NCI-H2227 treated with DMSO at 0.1 percent for 48 hours (cell line): ENCODE measurements around the gene SMOC1.
A peak's percentile ranks its signal among the peaks of the same experiment; 100 is the strongest.

Experiments
- DNase-seq: peaks from one replicate; lab custom pipeline; 2025; lab: John Stamatoyannopoulos, UW

Gene SMOC1

GRCh38 chr14:70011098-70011497 lies 131.9 kb downstream of the SMOC1 start:
- peak; percentile 81 for DNase-seq

GRCh38 chr14:70011708-70012107 lies 132.5 kb downstream of the SMOC1 start:
- DNase-seq = no peak

GRCh38 chr14:70013271-70013873 lies 134.2 kb downstream of the SMOC1 start:
- no peak for DNase-seq

GRCh38 chr14:70014406-70015095 lies 135.3 kb downstream of the SMOC1 start:
- no peak for DNase-seq

- no peak for DNase-seq
These were observed 139.0 kb downstream of the SMOC1 start for GRCh38 chr14:70018230-70018629.

- no peak for DNase-seq
These were observed 139.5 kb downstream of the SMOC1 start for GRCh38 chr14:70018713-70019211.

- no peak for DNase-seq
These were observed 140.5 kb downstream of the SMOC1 start for GRCh38 chr14:70019695-70020094.

- DNase-seq = no peak
These were observed 141.3 kb downstream of the SMOC1 start for GRCh38 chr14:70020352-70021170.

- no peak for DNase-seq
These were observed 142.5 kb downstream of the SMOC1 start for GRCh38 chr14:70021548-70022220.

- DNase-seq = no peak
These were observed 143.7 kb downstream of the SMOC1 start for GRCh38 chr14:70022771-70023445.

- no peak for DNase-seq
These were observed 144.7 kb downstream of the SMOC1 start for GRCh38 chr14:70023871-70024270.

GRCh38 chr14:70027785-70028428 lies 148.7 kb downstream of the SMOC1 start:
- DNase-seq = peak; percentile 64

GRCh38 chr14:70029296-70030132 lies 150.3 kb downstream of the SMOC1 start:
- no peak for DNase-seq

- no peak for DNase-seq
These were observed 152.8 kb downstream of the SMOC1 start for GRCh38 chr14:70032016-70032415.

- DNase-seq = no peak
These were observed 153.2 kb downstream of the SMOC1 start for GRCh38 chr14:70032447-70032846.

GRCh38 chr14:70033116-70033515 lies 153.9 kb downstream of the SMOC1 start:
- DNase-seq = no peak

GRCh38 chr14:70033561-70033960 lies 154.3 kb downstream of the SMOC1 start:
- no peak for DNase-seq

GRCh38 chr14:70034257-70034656 lies 155.0 kb downstream of the SMOC1 start:
- no peak for DNase-seq

- no peak for DNase-seq
These were observed 157.4 kb downstream of the SMOC1 start for GRCh38 chr14:70036665-70037064.

- no peak for DNase-seq
These were observed 163.8 kb downstream of the SMOC1 start for GRCh38 chr14:70043001-70043400.
